Stimulated activated CD8-positive, alpha-beta memory T cell treated with anti-CD3 and anti-CD28 coated beads, Interleukin-2, amount 100 ng/mL, for 48 hours (primary cell): ENCODE results near the gene PTPRR.

ENCODE experiments used
- DNase-seq, 2 donors: peaks; one replicate each; pipeline ENCODE4 v3.0.0-alpha.2; 2020; ENCODE audit warnings: low read depth in 2 of 2

Gene PTPRR

DNA sequence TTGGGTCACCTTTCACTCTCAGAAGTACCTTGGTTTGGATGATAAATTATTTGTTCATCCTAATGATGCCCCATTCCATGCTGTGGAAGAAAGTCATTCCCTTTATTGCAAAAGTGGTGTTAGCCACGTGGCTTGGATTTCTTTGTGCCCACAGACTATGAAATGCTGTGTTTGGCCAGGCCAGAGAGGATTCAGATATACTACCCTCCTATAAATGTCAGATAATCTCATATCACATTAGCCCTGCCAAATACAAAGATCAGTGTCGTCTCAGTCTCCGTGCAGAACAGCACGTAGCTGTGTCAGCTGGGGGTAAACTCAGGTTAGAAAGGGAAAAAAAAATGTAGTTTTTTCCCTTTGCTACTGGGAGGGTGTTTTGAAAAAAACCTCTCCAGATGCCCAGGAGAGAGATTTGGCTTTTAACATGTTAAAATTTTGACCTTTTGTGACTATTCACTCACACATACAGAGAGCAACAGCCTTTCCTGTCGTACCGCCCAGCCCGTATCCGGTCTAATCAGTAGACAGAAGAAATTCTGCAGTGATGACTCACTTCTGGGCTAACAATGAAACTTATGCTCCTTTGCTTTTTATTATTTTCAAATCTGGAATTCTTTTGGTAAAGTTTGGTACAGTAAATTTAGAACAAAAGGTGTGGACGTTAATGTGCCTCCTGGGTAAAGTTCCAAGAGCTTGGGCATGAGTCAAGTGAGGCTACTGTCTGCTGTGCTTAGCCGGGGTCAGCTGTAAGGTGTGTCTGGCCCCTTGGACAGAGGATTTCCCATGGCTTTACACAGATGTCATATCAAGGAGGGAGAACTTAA, 274.8 kb downstream of the PTPRR start:
- no peak for DNase-seq

DNA sequence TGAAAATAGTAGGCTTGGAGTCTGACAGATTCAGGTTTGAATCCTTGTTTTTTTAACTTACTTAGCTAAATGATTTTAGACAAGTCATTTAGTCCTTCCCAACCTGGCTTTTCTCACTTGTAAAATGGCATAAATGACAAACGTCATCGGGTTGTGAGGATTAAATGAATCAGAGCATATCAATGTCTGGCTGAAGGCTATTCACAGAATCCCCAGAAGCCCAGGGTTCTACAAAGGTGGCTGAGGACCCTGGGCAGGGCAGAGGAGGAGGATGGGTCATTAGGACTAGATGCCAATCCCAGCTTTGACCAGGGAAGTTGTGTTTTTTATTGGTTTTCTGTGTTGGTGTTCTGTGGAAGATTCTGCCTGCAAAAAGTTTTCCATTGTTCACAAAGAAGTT, 275.7 kb downstream of the PTPRR start:
- no peak for DNase-seq

GRCh38 chr12:70643939-70644338, 276.6 kb downstream of the PTPRR start:
- DNase-seq, result no peak

DNA sequence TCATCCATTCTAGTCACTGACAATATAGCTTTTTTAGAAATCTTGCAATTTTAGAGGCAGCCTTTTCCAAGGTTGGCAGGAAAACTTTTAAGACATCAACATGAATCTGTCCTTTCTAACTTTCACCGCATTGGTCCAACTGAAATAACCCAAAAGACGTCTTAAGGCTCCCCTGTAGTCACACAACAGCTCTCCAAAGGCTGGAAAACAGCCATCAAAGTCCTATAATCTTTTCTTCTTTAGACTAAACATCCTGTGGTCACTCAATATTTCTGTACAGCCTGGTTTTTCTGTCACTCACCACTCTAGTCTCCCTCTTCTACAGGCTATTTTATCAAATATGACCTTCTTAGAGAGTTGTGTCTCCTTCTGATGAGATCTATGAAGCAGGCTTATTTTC, 278.8 kb downstream of the PTPRR start:
- no peak for DNase-seq

DNA sequence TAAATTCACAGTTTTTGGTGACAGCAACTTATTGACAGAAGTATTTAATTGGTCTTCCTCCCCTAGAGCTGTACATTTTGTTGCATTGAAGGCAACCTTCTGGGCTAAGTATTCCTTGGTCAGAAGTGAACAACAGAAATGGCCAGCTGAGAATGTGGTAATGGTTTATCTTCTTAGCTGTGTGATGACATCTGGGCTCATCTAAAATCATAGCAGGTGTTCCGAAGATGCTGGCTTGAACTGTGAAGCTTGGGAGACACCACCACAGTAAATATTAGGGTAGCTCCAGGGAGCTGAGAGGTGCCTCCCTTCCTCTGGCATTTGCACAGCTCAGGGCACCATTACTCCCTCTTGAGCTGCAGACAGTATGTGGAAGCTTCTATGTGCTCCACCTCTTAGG, 279.6 kb downstream of the PTPRR start:
- DNase-seq, result no peak

DNA sequence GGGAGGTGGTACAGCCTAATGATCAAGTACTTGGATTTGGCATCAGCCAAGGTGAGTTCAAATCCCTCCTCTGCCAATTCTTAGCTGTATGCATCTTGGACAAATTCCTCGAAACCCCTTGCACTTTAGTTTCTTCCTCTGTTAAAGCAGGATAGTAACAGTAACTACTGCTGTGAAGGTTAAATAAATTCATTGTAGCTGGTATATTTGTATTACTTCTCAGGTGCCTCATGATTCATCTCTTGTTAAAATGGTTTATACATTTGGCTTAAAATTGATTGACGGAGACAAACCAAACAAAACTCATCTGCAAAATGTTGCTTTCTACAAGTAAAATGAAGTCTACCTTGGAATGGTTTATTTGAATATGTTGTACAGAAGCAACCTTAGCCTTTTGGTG, 281.0 kb downstream of the PTPRR start:
- DNase-seq, result no peak

DNA sequence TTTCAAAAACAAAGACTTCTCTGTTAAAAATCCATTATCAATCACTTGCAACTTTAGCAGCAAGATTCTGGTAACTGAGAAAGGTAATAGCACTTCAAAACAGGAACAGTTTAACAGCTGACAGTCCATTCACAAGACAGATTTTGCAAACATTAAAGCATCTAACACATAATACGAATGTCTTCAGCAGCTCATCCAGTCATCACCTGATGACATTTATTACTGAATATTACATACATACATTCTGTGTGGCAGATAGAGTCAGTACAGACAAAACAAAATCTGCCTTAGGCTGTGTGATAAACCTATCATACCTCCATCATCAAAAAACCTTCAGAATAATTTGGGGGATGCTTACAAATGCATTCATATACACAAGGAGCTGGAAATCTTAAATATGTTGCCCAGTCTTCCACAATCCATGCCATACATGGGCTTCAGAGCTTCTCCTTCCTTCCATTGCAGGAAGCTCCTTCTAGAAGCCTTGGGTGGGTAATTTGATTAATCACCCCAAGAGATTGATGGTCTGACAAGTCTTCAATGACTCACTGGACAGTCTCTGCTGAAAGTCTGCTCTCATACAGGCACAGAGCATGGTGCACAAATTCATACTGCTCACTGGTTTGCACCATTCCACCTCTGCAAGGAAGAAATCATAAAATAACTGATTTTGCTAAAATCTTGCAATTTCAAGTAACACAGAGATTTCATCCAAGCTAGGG, 281.7 kb downstream of the PTPRR start:
- DNase-seq, result no peak

DNA sequence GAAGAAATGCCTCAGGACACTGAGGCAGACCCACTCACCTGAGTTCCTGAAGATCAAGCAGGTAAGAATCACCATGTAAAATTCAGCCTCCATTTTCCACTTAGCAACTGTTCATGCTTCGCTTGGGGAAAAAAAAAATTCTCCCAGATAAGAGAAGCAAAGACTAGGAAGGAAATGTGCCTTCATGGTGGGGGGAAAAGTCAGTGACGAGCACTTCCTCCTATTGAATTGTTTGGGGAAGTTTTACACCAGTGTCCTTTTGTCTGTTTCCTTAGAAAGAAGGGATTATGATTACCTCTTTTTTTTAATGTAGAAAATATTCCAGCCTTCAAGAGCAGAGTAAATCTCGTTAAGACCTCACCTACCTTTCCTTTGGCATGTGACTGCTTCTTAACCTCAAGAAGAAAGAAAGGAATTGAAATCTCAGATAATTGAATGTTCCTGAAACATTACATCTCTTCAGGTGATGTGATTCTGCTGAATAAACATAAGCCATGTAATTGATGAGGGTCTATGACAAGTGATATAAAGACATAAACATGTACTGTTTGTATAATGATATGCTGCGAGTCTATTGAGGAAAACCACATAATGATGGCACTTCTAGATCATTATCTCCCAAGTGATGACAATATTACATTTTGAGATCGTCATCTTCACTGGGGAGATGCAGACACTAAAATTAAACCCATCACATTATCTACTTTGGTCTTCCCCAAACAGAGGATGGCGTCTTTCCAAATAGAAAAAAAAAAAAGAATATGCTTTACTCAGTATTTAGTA, 283.0 kb downstream of the PTPRR start, which contains the start of gene PTPRB:
Gene PTPRB, minus strand, starts transcription at position 127 of the 783 bp plus-strand sequence. Its CDS starts 34 bp downstream, at position 93.
- no peak for DNase-seq

DNA sequence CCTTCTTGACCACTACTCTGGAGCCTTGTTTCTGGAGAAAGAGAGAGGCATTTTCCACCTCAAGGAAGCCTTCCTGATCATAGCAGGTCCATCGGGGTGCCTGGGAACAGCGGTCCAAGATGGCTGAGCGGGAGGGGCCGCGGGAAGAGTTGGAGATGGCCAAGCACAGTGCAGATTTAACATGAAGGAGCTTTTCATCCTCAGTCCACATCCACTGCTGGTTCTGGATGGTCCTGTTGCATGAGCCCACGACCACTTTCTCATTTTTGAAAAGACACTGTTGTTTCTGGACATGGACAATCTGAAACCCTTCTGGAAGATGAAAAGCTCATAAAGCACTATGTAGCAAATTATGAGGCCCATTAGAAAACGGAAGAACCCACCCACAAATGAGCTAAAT, 284.8 kb downstream of the PTPRR start:
- no peak for DNase-seq

DNA sequence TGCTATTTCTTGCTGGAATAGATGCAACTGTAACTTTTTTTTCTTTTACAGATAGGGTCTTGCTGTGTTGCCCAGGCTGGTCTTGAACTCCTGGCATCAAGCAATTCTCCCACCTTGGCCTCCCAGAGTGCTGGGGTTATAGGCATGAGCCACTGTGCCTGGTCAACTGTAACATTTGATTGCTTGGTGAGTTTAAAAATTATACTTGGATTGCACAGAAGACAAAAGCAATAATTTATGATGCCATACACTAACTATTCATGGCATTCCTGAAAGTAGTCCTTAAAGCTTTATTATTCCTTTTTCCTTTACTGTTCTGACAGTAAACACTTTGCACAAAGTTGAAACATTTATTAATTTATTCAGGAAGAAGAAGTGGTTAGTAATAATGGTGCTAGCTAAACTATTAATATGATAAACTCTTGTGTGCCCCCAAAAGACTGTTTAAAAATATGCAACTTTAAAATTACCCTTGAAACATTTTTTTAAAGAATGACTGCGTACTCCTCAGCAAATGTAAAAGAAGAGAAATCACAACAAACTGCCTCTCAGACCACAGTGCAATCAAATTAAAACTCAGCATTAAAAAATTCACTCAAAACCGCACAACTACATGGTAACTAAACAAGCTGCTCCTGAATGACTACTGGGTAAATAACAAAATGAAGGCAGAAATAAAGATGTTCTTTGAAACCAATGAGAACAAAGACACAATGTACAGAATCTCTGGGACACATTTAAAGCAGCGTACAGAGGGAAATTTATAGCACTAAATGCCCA, 291.6 kb downstream of the PTPRR start:
- no peak for DNase-seq

DNA sequence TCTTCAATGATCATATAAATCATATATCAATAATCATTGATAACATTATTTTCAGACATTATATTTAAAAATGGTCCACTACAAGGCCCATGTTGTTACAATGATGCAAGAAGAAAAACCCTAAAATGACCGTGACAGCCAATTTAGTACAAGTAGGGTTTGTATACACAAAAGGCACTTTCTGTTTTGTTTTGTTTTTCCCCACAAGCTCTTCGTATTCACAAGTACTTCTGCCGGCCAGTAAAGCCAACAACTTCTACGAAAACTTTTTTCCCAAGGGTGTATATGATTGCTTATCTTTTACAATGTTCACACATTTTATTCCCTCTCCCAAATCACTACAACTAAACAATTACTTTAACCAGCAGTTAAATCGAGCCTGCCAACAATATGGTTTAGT, 292.9 kb downstream of the PTPRR start:
- no peak for DNase-seq

DNA sequence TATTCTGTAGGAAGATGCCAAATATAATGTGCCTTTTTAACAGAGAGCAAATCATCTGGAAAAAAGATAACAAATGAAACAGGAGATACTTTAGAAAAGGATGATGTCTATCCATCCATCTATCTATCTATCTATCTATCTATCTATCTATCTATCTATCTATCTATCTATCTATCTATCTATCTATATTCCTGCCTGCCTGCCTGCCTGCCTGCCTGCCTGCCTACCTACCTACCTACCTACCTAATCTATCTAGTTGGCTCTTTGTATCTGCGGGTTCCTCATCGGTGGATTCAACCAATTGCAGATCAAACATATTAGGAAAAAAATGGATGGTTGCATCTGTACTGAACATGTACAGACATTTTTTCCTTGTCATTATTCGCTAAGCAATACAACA, 294.4 kb downstream of the PTPRR start:
- no peak for DNase-seq

DNA sequence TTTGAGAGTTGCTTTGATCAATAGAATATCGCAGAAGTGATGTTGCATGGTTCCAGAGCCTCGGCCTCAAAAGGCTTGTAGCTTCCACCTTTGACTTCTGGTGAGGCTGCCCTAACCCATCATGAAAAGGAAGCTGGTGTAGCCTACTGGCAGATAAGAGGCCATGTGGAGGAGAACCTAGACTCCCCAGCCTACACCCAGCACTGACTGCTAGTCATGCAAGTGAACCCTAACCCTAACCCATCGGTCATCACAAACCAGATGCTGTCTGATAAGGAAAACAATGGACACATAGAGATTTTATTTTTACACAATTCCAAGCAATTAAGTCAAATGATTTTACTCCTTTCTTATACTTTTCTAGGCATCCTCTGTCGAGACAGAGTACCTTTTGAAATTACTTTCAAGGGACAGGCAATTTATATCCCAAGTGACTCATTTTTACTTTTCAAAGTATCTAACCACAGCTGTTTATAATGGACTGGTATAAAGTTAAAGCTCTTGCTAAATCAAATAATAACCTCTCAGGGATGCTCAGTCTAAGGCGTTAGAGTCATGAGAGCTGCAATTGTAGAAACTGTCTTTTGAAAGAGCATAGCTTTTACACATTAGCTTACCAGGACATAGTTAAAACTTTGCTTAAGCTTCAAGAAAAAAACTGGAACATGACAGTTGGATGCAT, 300.9 kb downstream of the PTPRR start:
- DNase-seq, result no peak

- DNase-seq, result no peak
These were observed 302.2 kb downstream of the PTPRR start for GRCh38 chr12:70618371-70618770.

- DNase-seq, result no peak
These were observed 303.1 kb downstream of the PTPRR start for GRCh38 chr12:70617450-70617849.

DNA sequence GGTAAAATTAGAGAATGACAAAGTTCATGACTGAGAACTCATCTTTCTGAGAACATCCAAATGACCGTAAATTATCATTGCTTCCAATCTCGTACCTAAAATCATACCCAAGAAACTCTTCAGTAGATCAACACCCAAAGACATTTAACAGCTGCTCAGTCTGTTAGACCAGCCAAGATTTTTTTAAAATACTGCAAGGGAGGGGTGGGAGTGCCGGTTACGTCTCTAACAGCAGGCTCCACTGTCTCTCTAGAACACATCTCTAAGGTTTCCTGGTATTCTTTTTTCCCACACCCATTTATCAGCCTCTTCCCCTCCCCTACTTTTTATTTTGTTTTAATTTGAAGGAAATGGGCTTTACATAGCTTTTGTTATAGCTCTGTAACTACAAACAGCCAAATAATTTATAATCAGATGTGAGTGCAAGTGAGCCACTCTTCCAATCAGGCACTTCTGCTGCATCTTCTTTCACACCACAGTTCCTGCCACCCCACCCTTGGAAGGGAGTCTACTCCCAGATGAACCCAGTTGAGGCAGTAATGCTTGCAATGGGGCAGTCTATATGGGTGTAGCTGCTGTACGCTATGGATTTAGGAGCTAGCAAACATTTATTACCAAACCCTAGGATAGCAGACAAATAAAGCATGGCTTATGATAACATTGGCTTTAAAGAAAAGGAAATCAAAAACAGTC, 305.2 kb downstream of the PTPRR start:
- DNase-seq, result no peak

GRCh38 chr12:70609739-70610491, 310.6 kb downstream of the PTPRR start:
- DNase-seq, result no peak

DNA sequence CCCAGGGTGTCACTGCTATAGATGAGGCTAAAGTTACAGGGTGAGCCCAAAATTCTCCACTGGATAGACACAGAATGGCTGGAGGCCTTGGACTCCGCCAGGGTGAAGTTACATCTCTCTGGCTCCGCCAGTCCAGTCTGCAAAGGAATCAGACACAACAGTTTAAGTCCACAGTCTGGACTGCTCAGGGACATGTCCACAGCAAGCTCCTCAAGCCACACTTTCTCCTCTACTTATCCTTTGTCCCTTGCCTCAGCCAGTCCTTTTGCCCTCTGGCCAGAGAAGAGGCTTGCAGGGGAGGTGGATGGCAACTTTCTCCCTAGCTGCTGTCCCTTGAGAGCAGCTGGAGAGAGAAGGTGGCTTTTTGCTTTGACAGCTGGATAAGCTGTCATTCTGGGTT, 311.3 kb downstream of the PTPRR start:
- DNase-seq, result no peak

DNA sequence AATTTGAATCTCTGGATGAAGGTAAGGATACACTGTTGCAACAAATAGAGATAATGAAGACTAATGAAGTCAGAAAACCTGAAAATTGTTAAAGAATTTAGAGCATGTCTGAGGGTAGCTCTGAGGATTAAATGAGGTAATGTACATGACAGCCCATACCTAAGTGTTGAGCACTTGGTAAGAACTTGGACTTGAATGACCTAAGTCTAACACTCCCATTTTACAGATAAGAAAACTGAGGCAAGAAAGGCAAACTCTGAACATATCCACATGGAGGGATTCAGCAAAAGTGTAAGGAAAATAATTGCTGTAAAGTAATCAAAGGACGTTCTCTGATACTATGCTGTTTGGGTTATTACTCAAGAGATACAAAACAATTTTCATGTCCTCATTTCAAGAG, 312.4 kb downstream of the PTPRR start:
- DNase-seq, result no peak

DNA sequence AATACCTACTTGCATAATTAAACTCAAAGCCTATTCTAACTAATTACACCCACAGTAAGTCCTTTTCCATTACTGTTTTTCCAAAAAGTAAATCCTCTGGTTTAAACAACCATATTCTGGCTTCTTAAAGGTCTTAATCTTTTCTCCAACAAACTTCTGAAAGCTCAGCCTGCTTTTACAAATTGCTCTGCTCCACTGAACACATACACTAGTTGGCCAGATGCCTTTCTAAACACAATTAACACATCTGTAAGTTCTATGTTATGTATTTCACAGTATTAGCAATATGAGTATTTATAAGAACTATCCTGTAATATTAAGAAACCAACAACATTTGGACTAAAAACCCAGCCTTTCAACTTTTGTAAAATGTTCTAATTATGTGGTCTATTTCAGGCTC, 313.4 kb downstream of the PTPRR start:
- no peak for DNase-seq
